ENCODE results near the gene SPTBN1.

The SPTBN1 gene

DNA sequence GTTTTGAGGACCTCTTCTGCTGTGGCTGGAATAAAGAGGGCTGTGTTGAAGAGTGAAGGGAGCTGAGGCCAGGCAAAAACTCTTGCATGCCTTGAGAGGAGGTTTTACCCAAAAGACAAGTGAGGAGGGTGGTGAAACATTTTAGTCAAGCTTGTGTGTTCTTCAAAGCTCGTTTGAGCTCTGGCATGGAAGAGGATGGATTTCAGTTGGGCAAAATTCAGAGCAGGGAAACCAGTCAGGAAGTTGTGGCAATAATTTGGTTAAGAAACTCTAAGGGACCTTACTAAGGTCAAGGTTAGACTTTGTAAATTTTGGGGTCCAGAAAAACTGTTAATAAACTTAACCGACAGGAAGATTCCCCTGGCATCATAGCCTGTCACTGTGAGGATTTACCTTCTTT lies 34.7 kb downstream of the SPTBN1 start:
- WGBS, 2 donors (ENCODE audit: extremely low coverage in 2 of 2, insufficient read length in 2 of 2, insufficient replicate concordance in 1 of 2) = no CpG with 5 or more reads among the region's 2 CpGs

DNA sequence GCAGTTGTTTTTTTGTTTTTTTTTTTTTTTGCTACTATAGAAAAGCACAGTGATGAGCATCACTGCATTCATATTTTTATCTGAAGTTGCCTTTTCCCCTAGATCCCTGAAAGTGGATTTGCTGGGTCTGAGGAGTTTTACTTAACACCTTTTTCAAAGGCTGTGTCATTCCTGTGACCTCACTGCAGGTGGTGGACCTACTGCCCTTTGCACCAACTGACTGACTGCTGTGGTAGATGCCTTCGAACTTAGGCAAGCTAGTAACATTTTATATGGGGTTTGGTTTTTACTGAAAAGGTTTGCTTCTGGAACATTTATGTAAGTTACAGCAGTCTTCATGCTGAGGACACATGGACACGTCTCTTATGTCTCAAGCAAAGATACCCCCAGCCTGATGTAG lies 36.2 kb downstream of the SPTBN1 start:
- no peaks in the 10 kb centered on the region for H3K27me3 ChIP-seq (ENCODE audit: control insufficient read depth in 3 of 3, insufficient read depth in 3 of 3, low read depth in 1 of 3, low read length in 3 of 3)
- no peak overlapping the region for H4K91ac ChIP-seq (ENCODE audit: low read depth, low read length, poor library complexity)
- H2BK15ac ChIP-seq (ENCODE audit: low read length) = no peak overlapping the region
- no peaks in the 10 kb centered on the region for H3K79me1 ChIP-seq (ENCODE audit: low read depth, low read length)
- no peak overlapping the region for H4K8ac ChIP-seq (ENCODE audit: low read depth, low read length)
- no peaks in the 10 kb centered on the region for H3K36me3 ChIP-seq (replicated peaks in 1 of 2; ENCODE audit: control insufficient read depth in 2 of 2, insufficient read depth in 2 of 2, low read length in 2 of 2)
- peaks cover 0 to 2% of the 10 kb centered on the region in 2 donors for H3K9me3 ChIP-seq (replicated peaks in 1 of 2; ENCODE audit: control insufficient read depth in 2 of 2, insufficient read depth in 1 of 2, low read depth in 1 of 2, low read length in 2 of 2)
- no peak for DNase-seq (ENCODE audit: low spot score)
- no peak overlapping the region for H3K23ac ChIP-seq (ENCODE audit: low read depth, low read length, poor library complexity)
- H2AFZ ChIP-seq (ENCODE audit: low read length) = no peak overlapping the region
- H3K18ac ChIP-seq (ENCODE audit: low read length) = no peak overlapping the region
- no CpG with 5 or more reads among the region's 2 CpGs for WGBS, 2 donors (ENCODE audit: extremely low coverage in 2 of 2, insufficient read length in 2 of 2, insufficient replicate concordance in 1 of 2)
- H3K4me3 ChIP-seq (ENCODE audit: low read length in 2 of 2) = no peak overlapping the region
- H3K14ac ChIP-seq (ENCODE audit: low read length) = no peak overlapping the region
- no peak overlapping the region for H2AK5ac ChIP-seq (ENCODE audit: low read depth, low read length)
- no peak overlapping the region for H3K9ac ChIP-seq (ENCODE audit: low read depth, low read length, poor library complexity)
- no peak overlapping the region for H3K27ac ChIP-seq (replicated peaks; ENCODE audit: low read length)
- no peak overlapping the region for H2BK5ac ChIP-seq (ENCODE audit: low read length)
- no peak overlapping the region for H2BK12ac ChIP-seq (ENCODE audit: low read length)
- H3K4me1 ChIP-seq (ENCODE audit: control insufficient read depth in 2 of 2, insufficient read depth in 1 of 2, low read depth in 1 of 2, low read length in 2 of 2) = no peaks in the 10 kb centered on the region
- H2BK120ac ChIP-seq (ENCODE audit: low read depth, low read length) = no peak overlapping the region
- H3K4ac ChIP-seq (ENCODE audit: low read length) = no peak overlapping the region
- H3K4me2 ChIP-seq (ENCODE audit: insufficient read depth, low read length, poor library complexity, severe bottlenecking) = no peak overlapping the region

More for the DNA sequence above, 34.7 kb downstream of the SPTBN1 start:
- Histone ChIP-seq H4K8ac (ENCODE audit: low read depth, low read length) (no peak overlapping the region), H3K14ac (ENCODE audit: low read length) (peak overlapping the region; percentile 21), H2BK12ac (ENCODE audit: low read length) (no peak overlapping the region), H3K4me1 (ENCODE audit: control insufficient read depth in 2 of 2, insufficient read depth in 1 of 2, low read depth in 1 of 2, low read length in 2 of 2) (no peaks in the 10 kb centered on the region), H3K4me3 (ENCODE audit: low read length in 2 of 2) (no peak overlapping the region), H3K4ac (ENCODE audit: low read length) (no peak overlapping the region), H2BK15ac (ENCODE audit: low read length) (no peak overlapping the region), H4K91ac (ENCODE audit: low read depth, low read length, poor library complexity) (no peak overlapping the region), H3K4me2 (ENCODE audit: insufficient read depth, low read length, poor library complexity, severe bottlenecking) (no peak overlapping the region), H3K79me1 (ENCODE audit: low read depth, low read length) (no peaks in the 10 kb centered on the region), H2BK120ac (ENCODE audit: low read depth, low read length) (no peak overlapping the region), H3K9me3 (replicated peaks in 1 of 2; ENCODE audit: control insufficient read depth in 2 of 2, insufficient read depth in 1 of 2, low read depth in 1 of 2, low read length in 2 of 2) (peaks cover 0 to 4% of the 10 kb centered on the region in 2 donors), H2AK5ac (ENCODE audit: low read depth, low read length) (no peak overlapping the region), H3K23ac (ENCODE audit: low read depth, low read length, poor library complexity) (no peak overlapping the region), H3K9ac (ENCODE audit: low read depth, low read length, poor library complexity) (no peak overlapping the region), H3K27ac (replicated peaks; ENCODE audit: low read length) (no peak overlapping the region), H2BK5ac (ENCODE audit: low read length) (no peak overlapping the region), H3K18ac (ENCODE audit: low read length) (no peak overlapping the region), H3K27me3 (ENCODE audit: control insufficient read depth in 3 of 3, insufficient read depth in 3 of 3, low read depth in 1 of 3, low read length in 3 of 3) (no peaks in the 10 kb centered on the region), H2AFZ (ENCODE audit: low read length) (no peak overlapping the region), H3K36me3 (replicated peaks in 1 of 2; ENCODE audit: control insufficient read depth in 2 of 2, insufficient read depth in 2 of 2, low read length in 2 of 2) (no peaks in the 10 kb centered on the region)
- no peak for DNase-seq (ENCODE audit: low spot score)

DNA sequence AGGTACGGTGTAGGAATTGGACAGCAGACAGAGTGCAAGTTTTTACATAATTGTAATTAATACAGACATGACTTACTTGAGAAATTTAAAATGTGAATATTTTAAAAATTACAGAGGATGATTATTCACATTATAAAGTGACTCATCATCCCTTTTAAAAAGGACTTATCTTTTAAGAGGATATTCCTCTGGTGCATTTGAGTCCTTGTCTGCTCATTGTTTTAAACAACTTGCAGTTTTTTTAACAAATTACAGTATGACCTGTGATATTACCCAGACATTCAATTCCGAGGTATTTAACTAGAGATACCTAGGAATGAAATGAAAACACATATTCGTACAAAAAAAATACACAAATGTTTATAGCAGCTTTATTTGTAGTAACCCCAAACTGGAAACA lies 38.0 kb downstream of the SPTBN1 start:
- H3K79me1 ChIP-seq (ENCODE audit: low read depth, low read length) = no peaks in the 10 kb centered on the region
- no peak overlapping the region for H3K27ac ChIP-seq (replicated peaks; ENCODE audit: low read length)
- H3K23ac ChIP-seq (ENCODE audit: low read depth, low read length, poor library complexity) = no peak overlapping the region
- no peak overlapping the region for H2BK120ac ChIP-seq (ENCODE audit: low read depth, low read length)
- H2AFZ ChIP-seq (ENCODE audit: low read length) = no peak overlapping the region
- no peak overlapping the region for H2BK5ac ChIP-seq (ENCODE audit: low read length)
- H3K4me3 ChIP-seq (ENCODE audit: low read length in 2 of 2) = no peak overlapping the region
- no peak overlapping the region for H3K18ac ChIP-seq (ENCODE audit: low read length)
- no peaks in the 10 kb centered on the region for H3K36me3 ChIP-seq (replicated peaks in 1 of 2; ENCODE audit: control insufficient read depth in 2 of 2, insufficient read depth in 2 of 2, low read length in 2 of 2)
- no peaks in the 10 kb centered on the region for H3K27me3 ChIP-seq (ENCODE audit: control insufficient read depth in 3 of 3, insufficient read depth in 3 of 3, low read depth in 1 of 3, low read length in 3 of 3)
- H2BK12ac ChIP-seq (ENCODE audit: low read length) = no peak overlapping the region
- H3K4me1 ChIP-seq (ENCODE audit: control insufficient read depth in 2 of 2, insufficient read depth in 1 of 2, low read depth in 1 of 2, low read length in 2 of 2) = no peaks in the 10 kb centered on the region
- WGBS, 2 donors (ENCODE audit: extremely low coverage in 2 of 2, insufficient read length in 2 of 2, insufficient replicate concordance in 1 of 2) = no CpG with 5 or more reads among the region's 3 CpGs
- no peak overlapping the region for H2AK5ac ChIP-seq (ENCODE audit: low read depth, low read length)
- no peak overlapping the region for H3K4ac ChIP-seq (ENCODE audit: low read length)
- H3K9me3 ChIP-seq (replicated peaks in 1 of 2; ENCODE audit: control insufficient read depth in 2 of 2, insufficient read depth in 1 of 2, low read depth in 1 of 2, low read length in 2 of 2) = no peaks in the 10 kb centered on the region
- no peak overlapping the region for H4K8ac ChIP-seq (ENCODE audit: low read depth, low read length)
- H3K14ac ChIP-seq (ENCODE audit: low read length) = no peak overlapping the region
- no peak overlapping the region for H4K91ac ChIP-seq (ENCODE audit: low read depth, low read length, poor library complexity)
- H2BK15ac ChIP-seq (ENCODE audit: low read length) = no peak overlapping the region
- DNase-seq (ENCODE audit: low spot score) = no peak
- no peak overlapping the region for H3K4me2 ChIP-seq (ENCODE audit: insufficient read depth, low read length, poor library complexity, severe bottlenecking)
- no peak overlapping the region for H3K9ac ChIP-seq (ENCODE audit: low read depth, low read length, poor library complexity)

DNA sequence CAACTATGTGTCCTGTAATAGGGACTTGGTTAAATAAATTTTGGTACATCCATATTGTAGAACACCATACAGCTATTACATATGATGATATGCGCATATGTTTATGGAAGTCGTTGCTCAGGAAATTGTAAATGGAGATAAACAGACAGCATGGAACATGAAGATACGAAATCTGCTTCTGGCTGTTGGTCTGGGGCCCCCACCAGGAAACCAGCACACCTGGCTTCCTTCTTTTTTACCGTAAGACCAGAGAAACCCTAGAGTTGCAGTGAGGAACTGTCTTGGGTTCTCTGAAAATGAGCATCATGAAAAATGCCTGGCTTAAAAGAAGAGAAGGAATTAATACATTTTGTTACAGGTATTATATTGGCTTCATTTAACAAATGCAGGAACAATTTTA lies 40.8 kb downstream of the SPTBN1 start:
- no peak overlapping the region for H3K4me3 ChIP-seq (ENCODE audit: low read length in 2 of 2)
- no peak overlapping the region for H3K4me2 ChIP-seq (ENCODE audit: insufficient read depth, low read length, poor library complexity, severe bottlenecking)
- DNase-seq (ENCODE audit: low spot score) = no peak
- H4K91ac ChIP-seq (ENCODE audit: low read depth, low read length, poor library complexity) = no peak overlapping the region
- no peak overlapping the region for H2BK12ac ChIP-seq (ENCODE audit: low read length)
- H2AFZ ChIP-seq (ENCODE audit: low read length) = no peak overlapping the region
- H2BK5ac ChIP-seq (ENCODE audit: low read length) = no peak overlapping the region
- H3K14ac ChIP-seq (ENCODE audit: low read length) = no peak overlapping the region
- H3K23ac ChIP-seq (ENCODE audit: low read depth, low read length, poor library complexity) = no peak overlapping the region
- no peaks in the 10 kb centered on the region for H3K36me3 ChIP-seq (replicated peaks in 1 of 2; ENCODE audit: control insufficient read depth in 2 of 2, insufficient read depth in 2 of 2, low read length in 2 of 2)
- no peaks in the 10 kb centered on the region for H3K9me3 ChIP-seq (replicated peaks in 1 of 2; ENCODE audit: control insufficient read depth in 2 of 2, insufficient read depth in 1 of 2, low read depth in 1 of 2, low read length in 2 of 2)
- H2BK120ac ChIP-seq (ENCODE audit: low read depth, low read length) = no peak overlapping the region
- H3K4me1 ChIP-seq (ENCODE audit: control insufficient read depth in 2 of 2, insufficient read depth in 1 of 2, low read depth in 1 of 2, low read length in 2 of 2) = no peaks in the 10 kb centered on the region
- no peaks in the 10 kb centered on the region for H3K79me1 ChIP-seq (ENCODE audit: low read depth, low read length)
- no peak overlapping the region for H4K8ac ChIP-seq (ENCODE audit: low read depth, low read length)
- no peak overlapping the region for H3K9ac ChIP-seq (ENCODE audit: low read depth, low read length, poor library complexity)
- H3K27ac ChIP-seq (replicated peaks; ENCODE audit: low read length) = no peak overlapping the region
- H3K18ac ChIP-seq (ENCODE audit: low read length) = no peak overlapping the region
- H3K27me3 ChIP-seq (ENCODE audit: control insufficient read depth in 3 of 3, insufficient read depth in 3 of 3, low read depth in 1 of 3, low read length in 3 of 3) = no peaks in the 10 kb centered on the region
- no peak overlapping the region for H2BK15ac ChIP-seq (ENCODE audit: low read length)
- WGBS, 2 donors (ENCODE audit: extremely low coverage in 2 of 2, insufficient read length in 2 of 2, insufficient replicate concordance in 1 of 2) = no CpG with 5 or more reads among the region's 4 CpGs
- no peak overlapping the region for H3K4ac ChIP-seq (ENCODE audit: low read length)
- H2AK5ac ChIP-seq (ENCODE audit: low read depth, low read length) = no peak overlapping the region
